Endothelial cell of umbilical vein (primary cell): ENCODE data around the gene NXPH1. TPM values are rescaled to one million over a fixed set of nuclear protein-coding genes. Genes with fewer than 3 reads are reported as not detected.

Source experiments
- BruUV-seq: library from RNA; stranded (reverse); fragments of 400-500 nt; replicated peaks from 2 replicates; lab custom pipeline; 2021; lab: Mats Ljungman, UMichigan
- CTCF ChIA-PET: fragments of 300-600, 350-600 bp; sonication (Branson Sonifier 250); formaldehyde crosslinking; loops from one replicate; lab custom pipeline; 2021; ENCODE audit warnings: antibody characterized with exemption, inconsistent platforms; lab: Charles Lee
- POLR2A ChIA-PET: fragments of 300-600, 350-600 bp; sonication (Branson Sonifier 250); formaldehyde crosslinking; loops from one replicate; lab custom pipeline; 2021; ENCODE audit warnings: antibody characterized with exemption, inconsistent platforms; lab: Charles Lee
- DNase-seq: peaks from one replicate; pipeline ENCODE4 v3.0.0-alpha.2; 2011; ENCODE audit warnings: low read depth, low spot score
- FAIRE-seq: peaks from 2 replicates; lab custom pipeline; 2011; peaks lifted over from hg19 to GRCh38; lab: Jason Lieb, UNC
- H2AFZ ChIP-seq: 2 replicates; pipeline ENCODE4 v1.6.0; 2012; ENCODE audit warnings: low read depth, low read length, control low read depth, inconsistent platforms
- H3K27ac ChIP-seq: 2 replicates; pipeline ENCODE4 v1.5.1; 2011; ENCODE audit warnings: low read depth, mild to moderate bottlenecking, control low read depth, low read length, moderate library complexity; ENCODE audit not compliant: insufficient read depth
- H3K27me3 ChIP-seq, 2 experiments: 2 replicates each; pipeline versions ENCODE4 v1.6.0 to v1.6.1; 2011; ENCODE audit warnings: low read length in 2 of 2, mixed read lengths in 1 of 2; ENCODE audit not compliant: control insufficient read depth in 2 of 2, insufficient read depth in 2 of 2
- H3K36me3 ChIP-seq, 2 experiments: 2 replicates in 1 of 2; 3 replicates in 1 of 2; pipeline ENCODE4 v1.5.1; 2011; ENCODE audit warnings: low read length in 2 of 2, mild to moderate bottlenecking in 1 of 2, moderate library complexity in 1 of 2; ENCODE audit not compliant: control insufficient read depth in 2 of 2, insufficient read depth in 2 of 2; ENCODE audit errors: extremely low read depth in 1 of 2
- H3K4me1 ChIP-seq: 3 replicates; pipeline ENCODE4 v1.5.1; 2011; ENCODE audit warnings: mild to moderate bottlenecking, low read length; ENCODE audit not compliant: control insufficient read depth, insufficient read depth; ENCODE audit errors: extremely low read depth
- H3K4me2 ChIP-seq: 2 replicates; pipeline ENCODE4 v1.6.1; 2011; ENCODE audit warnings: low read length, control low read depth, mixed read lengths; ENCODE audit not compliant: insufficient read depth
- H3K4me3 ChIP-seq, 3 experiments: fragments of 200-600 bp in 1 of 3; sonication (generic), shearing (Covaris generic) in 1 of 3; replicated peaks in 1 of 3; 2 replicates each; pipeline ENCODE4 v1.5.1; 2011 to 2016; ENCODE audit warnings: control low read depth in 3 of 3, low read length in 3 of 3, mild to moderate bottlenecking in 2 of 3, inconsistent platforms in 1 of 3, low read depth in 1 of 3, moderate library complexity in 1 of 3; ENCODE audit not compliant: insufficient read depth in 1 of 3
- H3K79me2 ChIP-seq: 2 replicates; pipeline ENCODE4 v1.6.0; 2012; ENCODE audit warnings: low read length, inconsistent platforms; ENCODE audit not compliant: control insufficient read depth, insufficient read depth
- H3K9ac ChIP-seq: replicated peaks from 2 replicates; pipeline ENCODE3; 2011; ENCODE audit warnings: low read length, control low read depth; ENCODE audit not compliant: insufficient read depth; ENCODE audit errors: extremely low read depth
- H3K9me1 ChIP-seq: replicated peaks from 3 replicates; pipeline ENCODE4 v1.6.0; 2011; ENCODE audit warnings: mild to moderate bottlenecking, low read length; ENCODE audit not compliant: control insufficient read depth, insufficient read depth; ENCODE audit errors: extremely low read depth
- H3K9me3 ChIP-seq: replicated peaks from 2 replicates; pipeline ENCODE4 v1.5.1; 2012; ENCODE audit warnings: low read length, inconsistent platforms; ENCODE audit not compliant: control insufficient read depth, insufficient read depth
- H4K20me1 ChIP-seq: replicated peaks from 2 replicates; pipeline ENCODE3; 2011; ENCODE audit warnings: mild to moderate bottlenecking, low read length; ENCODE audit not compliant: control insufficient read depth, insufficient read depth; ENCODE audit errors: extremely low read depth
- CTCF ChIP-seq, 2 donors: IDR thresholded peaks; 1 replicate in 1 of 2; 2 replicates in 1 of 2; pipeline ENCODE4 v1.5.1; 2011; ENCODE audit warnings: low read length in 2 of 2, mild to moderate bottlenecking in 2 of 2, moderate library complexity in 2 of 2, control low read depth in 1 of 2, inconsistent platforms in 1 of 2, low read depth in 1 of 2; ENCODE audit not compliant: insufficient read depth in 1 of 2; ENCODE audit errors: extremely low read depth in 1 of 2
- EZH2 ChIP-seq: IDR thresholded peaks from 2 replicates; pipeline ENCODE4 v1.6.1; 2012; ENCODE audit warnings: borderline replicate concordance, low read depth, mild to moderate bottlenecking, moderate library complexity, low read length, inconsistent platforms; ENCODE audit not compliant: severe bottlenecking
- FOS ChIP-seq: IDR thresholded peaks from 2 replicates; pipeline ENCODE4 v1.6.1; 2011; ENCODE audit warnings: mild to moderate bottlenecking, low read length, moderate library complexity, borderline replicate concordance; ENCODE audit not compliant: insufficient read depth
- GATA2 ChIP-seq: IDR thresholded peaks from 2 replicates; pipeline ENCODE4 v1.7.0; 2011; ENCODE audit warnings: low read depth, mild to moderate bottlenecking, moderate library complexity, mixed read lengths, low read length; ENCODE audit not compliant: insufficient read length, insufficient read depth
- JUN ChIP-seq: IDR thresholded peaks from 2 replicates; pipeline ENCODE4 v1.6.1; 2011; ENCODE audit warnings: borderline replicate concordance, low read depth; ENCODE audit not compliant: insufficient read length, insufficient read depth
- MYC ChIP-seq: IDR thresholded peaks from one replicate; pipeline ENCODE4 v1.6.1; 2011; ENCODE audit warnings: mild to moderate bottlenecking, low read depth, low read length
- POLR2A ChIP-seq: IDR thresholded peaks from 2 replicates; pipeline ENCODE4 v1.6.1; 2012; ENCODE audit warnings: low read depth, mild to moderate bottlenecking, control low read depth, low read length
- POLR2AphosphoS5 ChIP-seq: IDR thresholded peaks from 2 replicates; pipeline ENCODE4 v1.6.1; 2012; ENCODE audit warnings: low read depth, mild to moderate bottlenecking, control low read depth, low read length, moderate library complexity; ENCODE audit not compliant: insufficient read depth
- dilution Hi-C: fragments of 300-500 bp; cut with MboI; formaldehyde crosslinking; loops from one replicate; pipeline ENCODE4 v1.15.0; 2019; ENCODE audit warnings: low sequenced_read_pairs; ENCODE audit not compliant: extremely low pct_ligation_motif_present
- intact Hi-C: fragments of 100-400 bp; cut with micrococcal nuclease; formaldehyde crosslinking; loops from one replicate; pipeline ENCODE4 v1.10.0; 2022
- polyA plus RNA-seq, 4 experiments: library from polyadenylated mRNA; depleted of rRNA in 3 of 4; stranded (reverse) in 3 of 4; unstranded in 1 of 4; fragments of >200 nt; gene quantifications; 2 replicates each; pipeline versions ENCODE4 v1.2.1 to v1.2.3, GENCODE V29; 2011 to 2012; ENCODE audit warnings: missing spikeins in 1 of 4
- total RNA-seq: library from RNA; stranded (reverse); gene quantifications from 2 replicates; pipeline ENCODE4 v1.2.3, GENCODE V29; 2021
- TF ChIP-seq, protein P1 (sequence below): IDR thresholded peaks from 2 replicates; pipeline ENCODE4 v1.6.1; 2011; ENCODE audit not compliant: insufficient read depth, insufficient read length

Gene NXPH1
- total and polyA plus RNA-seq, 2 donors (not counting 3 experiments of a cell fraction or from before 2014, with no cell fraction given), result not detected

DNA sequence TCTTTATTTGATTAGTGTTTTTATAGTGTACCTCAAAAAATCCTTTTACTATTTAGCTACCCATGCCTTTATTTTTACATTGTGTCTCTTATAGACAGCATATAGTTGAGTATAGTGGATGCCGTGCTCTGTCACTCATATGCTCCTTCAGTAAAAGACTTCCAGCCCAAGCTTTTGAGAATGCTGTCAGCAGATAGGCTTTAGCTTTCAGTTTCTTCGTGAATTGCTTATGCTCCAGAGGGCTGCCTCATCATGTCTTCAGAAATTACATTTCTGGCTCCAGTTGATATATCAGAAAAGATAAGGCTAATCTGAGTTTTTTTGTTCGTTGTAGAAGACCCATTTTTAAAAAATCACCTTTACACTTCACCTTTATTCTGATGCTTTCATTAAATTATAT lies 332.0 kb downstream of the NXPH1 start:
- no peaks in the 10 kb centered on the region for H3K36me3 ChIP-seq
- dilution Hi-C loops (no loop called here), intact Hi-C loops (no loop called here)
- no TSS peak for BruUV-seq
- no peaks in the 10 kb centered on the region for H3K9me3 ChIP-seq
- H3K79me2 ChIP-seq, result no peaks in the 10 kb centered on the region
- no peaks in the 10 kb centered on the region for H3K4me1 ChIP-seq
- TF ChIP-seq POLR2AphosphoS5, result no peak
- no peak for TF ChIP-seq MYC
- H3K4me3 ChIP-seq, result no peak overlapping the region
- no peak for FAIRE-seq
- H3K27me3 ChIP-seq, result no peaks in the 10 kb centered on the region
- no peak overlapping the region for H3K9ac ChIP-seq
- no peaks in the 10 kb centered on the region for H3K9me1 ChIP-seq
- ChIA-PET CTCF (no interaction called here), POLR2A (no interaction called here)
- no peak overlapping the region for H3K27ac ChIP-seq
- no peak overlapping the region for H3K4me2 ChIP-seq
- DNase-seq, result no peak
- H4K20me1 ChIP-seq, result no peaks in the 10 kb centered on the region
- H2AFZ ChIP-seq, result no peak overlapping the region

DNA sequence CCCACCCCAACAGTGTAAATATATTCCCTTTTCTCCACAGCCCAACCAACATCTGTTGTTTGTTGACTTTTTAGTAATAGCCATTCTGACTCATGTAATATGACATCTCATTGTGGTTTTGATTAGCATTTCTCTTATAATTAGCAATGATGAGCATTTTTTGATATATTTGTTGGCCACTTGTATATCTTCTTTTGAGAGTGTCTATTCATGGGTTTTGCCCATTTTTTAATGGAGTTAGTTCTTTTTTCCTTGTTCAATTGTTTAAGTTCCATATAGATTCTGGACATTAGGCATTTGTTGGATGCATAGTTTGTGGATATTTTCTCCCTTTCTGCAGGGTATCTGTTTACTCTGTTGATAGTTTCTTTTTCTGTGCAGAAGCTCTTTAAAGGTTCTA lies 340.1 kb downstream of the NXPH1 start:
- intact Hi-C loops, result no loop called here
- no peak for DNase-seq
- Histone ChIP-seq H2AFZ (no peak overlapping the region), H3K27me3 (no peaks in the 10 kb centered on the region), H3K4me3 (no peak overlapping the region), H3K9me3 (no peaks in the 10 kb centered on the region), H3K9ac (no peak overlapping the region), H4K20me1 (no peaks in the 10 kb centered on the region), H3K36me3 (no peaks in the 10 kb centered on the region), H3K4me1 (no peaks in the 10 kb centered on the region), H3K79me2 (no peaks in the 10 kb centered on the region), H3K27ac (no peak overlapping the region), H3K4me2 (no peak overlapping the region), H3K9me1 (no peaks in the 10 kb centered on the region)
- POLR2A ChIA-PET, result no interaction called here
- dilution Hi-C loops, result no loop called here
- no peak for FAIRE-seq
- no TSS peak for BruUV-seq
- TF ChIP-seq CTCF (IDR thresholded peaks at IDR 0.05; ENCODE audit: extremely low read depth in 1 of 2, insufficient read depth in 1 of 2, low read depth in 1 of 2, low read length in 2 of 2), result no peak
- no peak for TF ChIP-seq JUN
- no peak for TF ChIP-seq EZH2
- TF ChIP-seq, protein P1, sequence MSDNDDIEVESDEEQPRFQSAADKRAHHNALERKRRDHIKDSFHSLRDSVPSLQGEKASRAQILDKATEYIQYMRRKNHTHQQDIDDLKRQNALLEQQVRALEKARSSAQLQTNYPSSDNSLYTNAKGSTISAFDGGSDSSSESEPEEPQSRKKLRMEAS, result no peak
- TF ChIP-seq POLR2A, result no peak
- no peak for TF ChIP-seq GATA2
- no peak for TF ChIP-seq MYC
- TF ChIP-seq FOS, result no peak
- CTCF ChIA-PET, result no interaction called here
